OCI-LY1 (cell line): ENCODE measurements around the gene LTBP3.

Experiments
- CTCF ChIP-seq: fragments of 200-600 bp; sonication (generic), shearing (Covaris generic); IDR thresholded peaks from 2 replicates; pipeline ENCODE4 v1.5.1; 2017; ENCODE audit warnings: mild to moderate bottlenecking, antibody characterized with exemption, low read length, moderate library complexity, mixed read lengths
- EZH2 ChIP-seq: fragments of 200-600 bp; sonication (generic), shearing (Covaris generic); IDR thresholded peaks from 2 replicates; pipeline ENCODE4 v1.8.0; 2017; ENCODE audit warnings: borderline replicate concordance, mixed run types, mild to moderate bottlenecking, antibody characterized with exemption, low read length, moderate library complexity, mixed read lengths

- TF ChIP-seq EZH2 (no peak), CTCF (no peak)
These were observed 27.5 kb upstream of the LTBP3 start for GRCh38 chr11:65585396-65586246.
